ENCODE measurements around the gene FLAD1.
A peak's percentile ranks its signal among the peaks of the same experiment; 100 is the strongest.
"Not testable (repeated sequence)": the region's sequence is repeated elsewhere in the genome, so short reads cannot be mapped to it uniquely, and the experiment has no call there.

FLAD1 gene

GRCh38 chr1:154969860-154970452 lies 13.2 kb upstream of the FLAD1 start:
- no peak for DNase-seq

GRCh38 chr1:154970631-154971340 lies 12.4 kb upstream of the FLAD1 start, which contains the start of gene SHC1:
TSS of gene SHC1 (minus strand) at chr1:154970747. CDS start at chr1:154970526, 221 bp downstream.
- peak; percentile 68 to 93 for DNase-seq

GRCh38 chr1:154971341-154971998 lies 11.7 kb upstream of the FLAD1 start:
- DNase-seq = no peak

GRCh38 chr1:154972213-154972516 lies 11.0 kb upstream of the FLAD1 start:
- no peak for DNase-seq

- no peak for DNase-seq
These were observed 10.4 kb upstream of the FLAD1 start for GRCh38 chr1:154972517-154973343.

- DNase-seq = peak in 1 of 2 experiments; percentile 33
These were observed 9.6 kb upstream of the FLAD1 start for GRCh38 chr1:154973344-154974101.

- peak; percentile 92 to 99 for DNase-seq
These were observed 8.9 kb upstream of the FLAD1 start, which contains the start of gene CKS1B for GRCh38 chr1:154974102-154974807. TSS of gene CKS1B (plus strand) at chr1:154974681. CDS start at chr1:154974746, 65 bp downstream.

- peak; percentile 20 to 82 for DNase-seq
These were observed 8.2 kb upstream of the FLAD1 start for GRCh38 chr1:154974808-154975408.

- DNase-seq = no peak
These were observed 7.6 kb upstream of the FLAD1 start for GRCh38 chr1:154975409-154976059.

GRCh38 chr1:154977762-154978161 lies 5.4 kb upstream of the FLAD1 start:
- DNase-seq = not testable (repeated sequence)

GRCh38 chr1:154978360-154978759 lies 4.8 kb upstream of the FLAD1 start:
- DNase-seq = no peak

GRCh38 chr1:154982341-154982740 lies 803 bp upstream of the FLAD1 start:
- DNase-seq = no peak

- DNase-seq = no peak
These were observed 777 bp downstream of the FLAD1 start for GRCh38 chr1:154983776-154984466.

GRCh38 chr1:154986736-154987135 lies 3.6 kb downstream of the FLAD1 start:
- not testable (repeated sequence) for DNase-seq

- DNase-seq = no peak
These were observed 4.2 kb downstream of the FLAD1 start for GRCh38 chr1:154987326-154987725.

GRCh38 chr1:154988058-154988954 lies 5.2 kb downstream of the FLAD1 start:
- no peak for DNase-seq

GRCh38 chr1:154989195-154989860 lies 6.2 kb downstream of the FLAD1 start:
- no peak for DNase-seq

GRCh38 chr1:154990276-154990675 lies 7.1 kb downstream of the FLAD1 start:
- no peak for DNase-seq
